Measurements from ENCODE around the gene FRS2.
"Not testable (repeated sequence)": the region's sequence is repeated elsewhere in the genome, so short reads cannot be mapped to it uniquely, and the experiment has no call there.

Gene FRS2

DNA sequence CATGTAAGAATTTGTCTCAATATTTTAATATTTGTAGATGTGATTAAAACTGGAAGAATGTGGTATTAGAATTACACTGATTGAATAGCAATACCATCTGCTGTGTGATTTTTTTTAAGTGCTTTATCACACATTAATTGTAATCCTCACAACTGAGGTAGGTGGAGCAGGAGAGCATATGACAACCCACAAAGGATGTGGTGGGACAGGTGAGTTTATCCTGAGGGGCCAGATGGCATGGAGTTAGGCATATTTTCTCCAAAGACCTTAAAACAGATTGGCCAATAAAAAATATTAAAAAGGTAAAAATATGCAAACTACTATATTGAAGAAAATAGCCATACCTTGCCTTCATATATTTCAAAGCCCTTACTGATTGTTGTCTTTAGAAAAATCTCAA lies 132.8 kb downstream of the FRS2 start:
- peaks cover 50% of the 10 kb centered on the region for H3K36me3 ChIP-seq
- no peaks in the 10 kb centered on the region for H3K9me3 ChIP-seq
- H3K27me3 ChIP-seq = no peaks in the 10 kb centered on the region
- H3K4me3 ChIP-seq (ENCODE audit: low read depth, low read length) = no peak overlapping the region
- TF ChIP-seq, protein P1, sequence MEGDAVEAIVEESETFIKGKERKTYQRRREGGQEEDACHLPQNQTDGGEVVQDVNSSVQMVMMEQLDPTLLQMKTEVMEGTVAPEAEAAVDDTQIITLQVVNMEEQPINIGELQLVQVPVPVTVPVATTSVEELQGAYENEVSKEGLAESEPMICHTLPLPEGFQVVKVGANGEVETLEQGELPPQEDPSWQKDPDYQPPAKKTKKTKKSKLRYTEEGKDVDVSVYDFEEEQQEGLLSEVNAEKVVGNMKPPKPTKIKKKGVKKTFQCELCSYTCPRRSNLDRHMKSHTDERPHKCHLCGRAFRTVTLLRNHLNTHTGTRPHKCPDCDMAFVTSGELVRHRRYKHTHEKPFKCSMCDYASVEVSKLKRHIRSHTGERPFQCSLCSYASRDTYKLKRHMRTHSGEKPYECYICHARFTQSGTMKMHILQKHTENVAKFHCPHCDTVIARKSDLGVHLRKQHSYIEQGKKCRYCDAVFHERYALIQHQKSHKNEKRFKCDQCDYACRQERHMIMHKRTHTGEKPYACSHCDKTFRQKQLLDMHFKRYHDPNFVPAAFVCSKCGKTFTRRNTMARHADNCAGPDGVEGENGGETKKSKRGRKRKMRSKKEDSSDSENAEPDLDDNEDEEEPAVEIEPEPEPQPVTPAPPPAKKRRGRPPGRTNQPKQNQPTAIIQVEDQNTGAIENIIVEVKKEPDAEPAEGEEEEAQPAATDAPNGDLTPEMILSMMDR (IDR thresholded peaks at IDR 0.05; ENCODE audit: low read depth, low read length) = no peak; the same call in 1 of the 2 replicates
- DNase-seq = no peak
- no peaks in the 10 kb centered on the region for H3K4me1 ChIP-seq

GRCh38 chr12:69603556-69603955 lies 133.4 kb downstream of the FRS2 start:
- H3K36me3 ChIP-seq = peaks cover 44% of the 10 kb centered on the region
- not testable (repeated sequence) for H3K4me1 ChIP-seq; H3K4me3 ChIP-seq (ENCODE audit: low read depth, low read length); H3K27me3 ChIP-seq; H3K9me3 ChIP-seq; DNase-seq

DNA sequence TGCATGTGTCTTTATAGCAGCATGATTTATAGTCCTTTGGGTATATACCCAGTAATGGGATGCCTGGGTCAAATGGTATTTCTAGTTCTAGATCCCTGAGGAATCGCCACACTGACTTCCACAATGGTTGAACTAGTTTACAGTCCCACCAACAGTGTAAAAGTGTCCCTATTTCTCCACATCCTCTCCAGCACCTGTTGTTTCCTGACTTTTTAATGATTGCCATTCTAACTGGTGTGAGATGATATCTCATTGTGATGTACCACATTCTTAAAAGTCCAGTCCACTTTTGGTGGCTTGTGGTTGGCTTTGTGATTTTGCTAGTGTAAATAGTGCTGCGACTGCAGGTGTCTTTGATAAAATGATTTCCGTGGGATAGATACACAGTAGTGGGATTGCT lies 134.1 kb downstream of the FRS2 start:
- DNase-seq; H3K4me3 ChIP-seq (ENCODE audit: low read depth, low read length); H3K4me1 ChIP-seq; H3K9me3 ChIP-seq; H3K27me3 ChIP-seq: not testable (repeated sequence)
- H3K36me3 ChIP-seq = peaks cover 37% of the 10 kb centered on the region

DNA sequence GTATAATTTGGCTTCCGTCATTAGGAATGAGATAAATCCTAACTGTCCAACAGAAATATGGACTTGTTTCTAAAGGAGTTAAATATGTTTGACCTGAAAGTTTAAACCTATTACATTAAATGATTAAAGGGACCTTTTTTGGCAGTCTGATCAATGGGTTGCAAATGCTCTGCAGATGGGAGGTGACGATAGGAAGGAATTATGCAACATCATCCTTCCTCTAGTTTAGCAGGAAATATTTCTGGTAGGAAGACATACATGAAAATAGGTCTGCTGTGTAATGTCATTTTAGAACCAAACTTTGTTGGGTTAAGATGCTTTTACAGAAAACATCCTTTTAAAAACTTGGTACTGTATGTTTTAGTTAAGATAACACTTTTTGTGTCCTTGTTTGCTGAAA lies 137.9 kb downstream of the FRS2 start:
- Histone ChIP-seq H3K4me3 (ENCODE audit: low read depth, low read length) (no peak overlapping the region), H3K27me3 (no peaks in the 10 kb centered on the region), H3K4me1 (no peaks in the 10 kb centered on the region), H3K36me3 (peaks cover 5% of the 10 kb centered on the region), H3K9me3 (no peaks in the 10 kb centered on the region)
- TF ChIP-seq, protein P1 (IDR thresholded peaks at IDR 0.05; ENCODE audit: low read depth, low read length) = no peak
- DNase-seq = no peak

DNA sequence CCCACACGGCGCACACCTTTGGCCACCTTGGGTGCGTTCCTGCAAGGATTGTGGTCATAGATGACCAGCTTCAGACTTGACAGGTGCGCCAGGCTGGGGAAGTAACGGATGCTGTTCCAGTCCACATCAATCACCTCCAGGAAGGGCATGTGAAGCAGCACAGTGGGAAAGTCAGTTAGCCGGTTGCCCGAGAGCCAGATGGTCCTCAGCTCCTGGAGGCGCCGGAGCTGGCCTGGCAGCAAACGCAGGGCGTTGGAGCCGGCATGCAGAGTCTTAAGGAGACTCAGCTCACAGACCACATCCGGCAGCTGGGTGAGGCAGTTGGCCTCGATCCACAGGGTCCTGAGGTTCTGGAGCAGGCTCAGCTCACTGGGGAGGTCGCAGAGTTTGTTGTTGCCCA lies 139.9 kb downstream of the FRS2 start:
- Histone ChIP-seq H3K36me3 (no peaks in the 10 kb centered on the region), H3K4me1 (no peaks in the 10 kb centered on the region), H3K9me3 (no peaks in the 10 kb centered on the region), H3K4me3 (ENCODE audit: low read depth, low read length) (no peak overlapping the region), H3K27me3 (no peaks in the 10 kb centered on the region)
- DNase-seq = no peak
- TF ChIP-seq, protein P1 (IDR thresholded peaks at IDR 0.05; ENCODE audit: low read depth, low read length) = no peak

DNA sequence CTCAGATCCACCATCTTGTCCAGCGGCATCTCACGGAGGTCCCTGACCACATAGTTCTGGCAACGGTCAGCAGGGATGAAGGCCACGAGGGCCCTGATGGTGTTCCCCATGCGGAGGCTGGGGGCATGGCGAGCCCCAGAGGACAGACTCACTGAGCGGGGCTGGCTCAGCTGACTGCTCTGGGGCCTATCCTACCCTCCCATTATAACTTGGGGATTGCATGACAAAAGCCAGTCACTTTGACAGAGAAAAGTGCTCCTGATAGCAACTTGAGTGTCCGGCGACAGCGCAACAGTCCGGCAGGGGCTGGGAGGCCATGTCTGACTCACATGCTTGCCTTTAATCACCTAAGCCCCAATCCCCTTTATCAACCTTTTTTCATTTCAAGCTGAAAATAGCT lies 140.5 kb downstream of the FRS2 start, which contains the start of gene LRRC10:
LRRC10 (minus strand) TSS at position 179 of the 400 bp plus-strand sequence; CDS start at position 110, 69 bp downstream.
- no peak within 1 kb of the TSS for H3K4me3 ChIP-seq (ENCODE audit: low read depth, low read length)
- H3K9me3 ChIP-seq = no peaks in the 10 kb centered on the region
- no peak for DNase-seq
- no peaks in the 10 kb centered on the region for H3K36me3 ChIP-seq
- no peaks in the 10 kb centered on the region for H3K27me3 ChIP-seq
- TF ChIP-seq, protein P1 (IDR thresholded peaks at IDR 0.05; ENCODE audit: low read depth, low read length) = no peak
- H3K4me1 ChIP-seq = no peaks in the 10 kb centered on the region

- H3K4me3 ChIP-seq (ENCODE audit: low read depth, low read length) = no peak overlapping the region
- no peaks in the 10 kb centered on the region for H3K36me3 ChIP-seq
- H3K9me3 ChIP-seq = no peaks in the 10 kb centered on the region
- DNase-seq = no peak
- H3K27me3 ChIP-seq = no peaks in the 10 kb centered on the region
- TF ChIP-seq, protein P1 (IDR thresholded peaks at IDR 0.05; ENCODE audit: low read depth, low read length) = no peak
- H3K4me1 ChIP-seq = no peaks in the 10 kb centered on the region
These were observed 143.2 kb downstream of the FRS2 start for GRCh38 chr12:69613351-69613750.
